ENCODE results near the gene TMPRSS13. TPM values are rescaled to one million over a fixed set of nuclear protein-coding genes. Genes with fewer than 3 reads are reported as not detected.

TMPRSS13 gene
- total RNA-seq, 4 donors from 2014 or later = 0.60 to 1.7 TPM; not detected in 2

GRCh38 chr11:117903505-117904382 lies 25.5 kb downstream of the TMPRSS13 start:
- Histone ChIP-seq H3K27me3 (no peaks in the 10 kb centered on the region), H3K36me3 (no peaks in the 10 kb centered on the region), H3K27ac (no peak overlapping the region), H3K9me3 (no peaks in the 10 kb centered on the region), H3K4me1 (peaks cover 0 to 8% (median 3%) of the 10 kb centered on the region in 4 donors), H3K4me3 (no peak overlapping the region)
- no peak for TF ChIP-seq POLR2A (IDR thresholded peaks at IDR 0.05)
- no peak for TF ChIP-seq CTCF (IDR thresholded peaks at IDR 0.05)
- no peak for TF ChIP-seq EP300 (IDR thresholded peaks at IDR 0.05)
- DNase-seq (ENCODE audit: low spot score in 2 of 2) = no peak
- WGBS, 2 donors = 80 to 89% methylated on average over 13 to 14 of the region's 14 CpGs

GRCh38 chr11:117902001-117902845 lies 27.0 kb downstream of the TMPRSS13 start:
- 77 to 83% methylated on average over 13 of the region's 13 CpGs for WGBS, 2 donors
- H3K36me3 ChIP-seq = no peaks in the 10 kb centered on the region
- no peaks in the 10 kb centered on the region for H3K27me3 ChIP-seq
- no peak overlapping the region for H3K27ac ChIP-seq
- no peak for DNase-seq (ENCODE audit: low spot score in 2 of 2)
- TF ChIP-seq EP300 (IDR thresholded peaks at IDR 0.05) (no peak), CTCF (IDR thresholded peaks at IDR 0.05) (no peak), POLR2A (IDR thresholded peaks at IDR 0.05) (no peak)
- peaks cover 0 to 4% (median 0%) of the 10 kb centered on the region in 4 donors for H3K4me1 ChIP-seq
- H3K9me3 ChIP-seq = no peaks in the 10 kb centered on the region
- H3K4me3 ChIP-seq = no peak overlapping the region

GRCh38 chr11:117901601-117902000 lies 27.6 kb downstream of the TMPRSS13 start:
- no peaks in the 10 kb centered on the region for H3K9me3 ChIP-seq
- no peaks in the 10 kb centered on the region for H3K36me3 ChIP-seq
- DNase-seq (ENCODE audit: low spot score in 2 of 2) = no peak
- no peak overlapping the region for H3K27ac ChIP-seq
- no peak overlapping the region for H3K4me3 ChIP-seq
- H3K27me3 ChIP-seq = no peaks in the 10 kb centered on the region
- TF ChIP-seq EP300 (IDR thresholded peaks at IDR 0.05) (no peak), POLR2A (IDR thresholded peaks at IDR 0.05) (no peak), CTCF (IDR thresholded peaks at IDR 0.05) (no peak)
- WGBS, 2 donors = 92% methylated on average over 9 of the region's 9 CpGs
- no peaks in the 10 kb centered on the region for H3K4me1 ChIP-seq

- TF ChIP-seq CTCF (IDR thresholded peaks at IDR 0.05) (no peak), POLR2A (IDR thresholded peaks at IDR 0.05) (no peak), EP300 (IDR thresholded peaks at IDR 0.05) (no peak)
- Histone ChIP-seq H3K27ac (no peak overlapping the region), H3K4me3 (no peak overlapping the region), H3K27me3 (no peaks in the 10 kb centered on the region), H3K4me1 (no peaks in the 10 kb centered on the region), H3K36me3 (no peaks in the 10 kb centered on the region), H3K9me3 (no peaks in the 10 kb centered on the region)
- 81 to 86% methylated on average over 11 of the region's 11 CpGs for WGBS, 2 donors
- DNase-seq (ENCODE audit: low spot score in 2 of 2) = no peak
Observed at GRCh38 chr11:117900720-117901440, 28.3 kb downstream of the TMPRSS13 start.
